CD4-positive, CD25-positive, alpha-beta regulatory T cell (primary cell): ENCODE measurements around the gene ABI1. TPM values are rescaled to one million over a fixed set of nuclear protein-coding genes. Genes with fewer than 3 reads are reported as not detected.
A peak's percentile ranks its signal among the peaks of the same experiment; 100 is the strongest.

Experiments used
- ATAC-seq, 2 donors: fragments of 150-1000 bp; cut with Tn5 transposase; one replicate each; pipeline ENCODE4 v1.10.0; 2021; ENCODE audit warnings: low read depth in 2 of 2, moderate number of reproducible peaks in 2 of 2, moderate library complexity in 1 of 2
- DNase-seq, 3 donors: peaks; one replicate each; pipeline versions ENCODE4 v3.0.0 to v3.0.0-alpha.2; 2012 to 2022; ENCODE audit warnings: mixed read lengths in 1 of 3
- H3K27ac ChIP-seq: one replicate; pipeline ENCODE4 v1.7.0; 2013; ENCODE audit warnings: mild to moderate bottlenecking, low read length; ENCODE audit not compliant: insufficient read depth, poor library complexity, severe bottlenecking
- H3K27me3 ChIP-seq: one replicate; pipeline ENCODE4 v1.7.0; 2013; ENCODE audit warnings: low read length; ENCODE audit not compliant: control insufficient read depth, insufficient read depth
- H3K36me3 ChIP-seq: one replicate; pipeline ENCODE4 v1.7.0; 2013; ENCODE audit warnings: mild to moderate bottlenecking, low read length, moderate library complexity; ENCODE audit not compliant: control insufficient read depth, insufficient read depth
- H3K4me1 ChIP-seq: 2 replicates; pipeline ENCODE4 v1.7.0; 2013; ENCODE audit warnings: mild to moderate bottlenecking, low read length; ENCODE audit not compliant: insufficient read depth, control insufficient read depth, poor library complexity, severe bottlenecking
- H3K4me3 ChIP-seq: one replicate; pipeline ENCODE4 v1.7.0; 2013; ENCODE audit warnings: low read depth, mild to moderate bottlenecking, low read length, moderate library complexity
- H3K9me3 ChIP-seq, 2 experiments: 1 replicate in 1 of 2; 2 replicates in 1 of 2; pipeline ENCODE4 v1.7.0; 2013; ENCODE audit warnings: low read length in 2 of 2, mild to moderate bottlenecking in 1 of 2, moderate library complexity in 1 of 2; ENCODE audit not compliant: control insufficient read depth in 2 of 2
- H3K27ac Mint-ChIP-seq, 3 donors: one replicate each; pipeline ENCODE4 v1.8.0; 2020 to 2022; ENCODE audit warnings: mild to moderate bottlenecking in 3 of 3, mixed read lengths in 3 of 3, moderate library complexity in 2 of 3
- H3K27me3 Mint-ChIP-seq: one replicate; pipeline ENCODE4 v1.8.0; 2022; ENCODE audit warnings: mild to moderate bottlenecking, mixed read lengths
- H3K36me3 Mint-ChIP-seq: one replicate; pipeline ENCODE4 v1.8.0; 2020; ENCODE audit warnings: mixed read lengths
- H3K4me1 Mint-ChIP-seq, 4 donors: one replicate each; pipeline ENCODE4 v1.8.0; 2020 to 2022; ENCODE audit warnings: mixed read lengths in 4 of 4, mild to moderate bottlenecking in 1 of 4
- H3K4me3 Mint-ChIP-seq, 4 donors: one replicate each; pipeline ENCODE4 v1.8.0; 2020 to 2022; ENCODE audit warnings: mild to moderate bottlenecking in 4 of 4, mixed read lengths in 4 of 4, moderate library complexity in 3 of 4
- H3K9me3 Mint-ChIP-seq, 7 donors: one replicate each; pipeline ENCODE4 v1.8.0; 2020 to 2022; ENCODE audit warnings: mixed read lengths in 7 of 7, mild to moderate bottlenecking in 3 of 7, moderate library complexity in 2 of 7
- polyA plus RNA-seq, 4 donors: library from polyadenylated mRNA; unstranded; fragments of 300-500 nt; fragmentation: Illumina TruSeq; gene quantifications; one replicate each; pipeline ENCODE4 v1.2.3, GENCODE V29; 2021
- total RNA-seq: library from RNA; stranded (reverse); gene quantifications from one replicate; pipeline ENCODE4 v1.2.3, GENCODE V29; 2022

Gene ABI1
- total and polyA plus RNA-seq, 5 donors from 2014 or later: 94.0 to 123 (median 97.9) TPM

- no peak for DNase-seq
- Mint-ChIP-seq H3K4me3 (peak overlapping the region in 3 of 4 donors; percentile 44 to 75 (median 55)), H3K4me1 (peaks cover 51 to 81% (median 60%) of the 10 kb centered on the region in 4 donors), H3K9me3 (peaks cover 0 to 2% (median 0%) of the 10 kb centered on the region in 7 donors), H3K27ac (peak overlapping the region; percentile 0 to 5 (median 0)), H3K36me3 (peaks cover 9% of the 10 kb centered on the region), H3K27me3 (no peaks in the 10 kb centered on the region)
- Histone ChIP-seq H3K27ac (no peak overlapping the region), H3K27me3 (no peaks in the 10 kb centered on the region), H3K4me1 (peaks cover 53% of the 10 kb centered on the region), H3K36me3 (peaks cover 11% of the 10 kb centered on the region), H3K9me3 (no peaks in the 10 kb centered on the region), H3K4me3 (no peak overlapping the region)
- ATAC-seq: no peak
These were observed 17.0 kb downstream of the ABI1 start for GRCh38 chr10:26843736-26844135.

GRCh38 chr10:26841733-26842317 is 18.9 kb downstream of the ABI1 start:
- no peaks in the 10 kb centered on the region for H3K27me3 ChIP-seq
- Mint-ChIP-seq H3K27ac (peak overlapping the region; percentile 8 to 57 (median 30)), H3K4me1 (peaks cover 62 to 91% (median 69%) of the 10 kb centered on the region in 4 donors), H3K4me3 (peak overlapping the region; percentile 1 to 80 (median 52)), H3K27me3 (no peaks in the 10 kb centered on the region), H3K36me3 (peaks cover 8% of the 10 kb centered on the region), H3K9me3 (peaks cover 0 to 2% (median 0%) of the 10 kb centered on the region in 7 donors)
- peak overlapping the region; percentile 17 for H3K4me3 ChIP-seq
- H3K27ac ChIP-seq: no peak overlapping the region
- H3K9me3 ChIP-seq: no peaks in the 10 kb centered on the region
- peaks cover 57% of the 10 kb centered on the region for H3K4me1 ChIP-seq
- ATAC-seq (no peak), DNase-seq (no peak)
- peaks cover 3% of the 10 kb centered on the region for H3K36me3 ChIP-seq

- Mint-ChIP-seq H3K9me3 (peaks cover 0 to 3% (median 0%) of the 10 kb centered on the region in 7 donors), H3K36me3 (peaks cover 10% of the 10 kb centered on the region), H3K27me3 (no peaks in the 10 kb centered on the region), H3K4me1 (peaks cover 64 to 91% (median 69%) of the 10 kb centered on the region in 4 donors), H3K4me3 (peak overlapping the region; percentile 1 to 80 (median 52)), H3K27ac (peak overlapping the region; percentile 8 to 57 (median 27))
- Histone ChIP-seq H3K4me1 (peaks cover 54% of the 10 kb centered on the region), H3K36me3 (no peaks in the 10 kb centered on the region), H3K4me3 (peak overlapping the region; percentile 37), H3K27ac (no peak overlapping the region), H3K9me3 (no peaks in the 10 kb centered on the region), H3K27me3 (no peaks in the 10 kb centered on the region)
- DNase-seq (no peak), ATAC-seq (no peak)
These were observed 19.6 kb downstream of the ABI1 start for GRCh38 chr10:26840938-26841732.

- H3K27ac ChIP-seq: no peak overlapping the region
These were observed 20.7 kb downstream of the ABI1 start for GRCh38 chr10:26839966-26840627.

GRCh38 chr10:26837139-26837538 is 23.6 kb downstream of the ABI1 start:
- H3K27me3 ChIP-seq: no peaks in the 10 kb centered on the region
- H3K27ac Mint-ChIP-seq: peak overlapping the region in 2 of 3 donors; percentile 39 to 73
- no peak overlapping the region for H3K4me3 ChIP-seq
- H3K4me3 Mint-ChIP-seq: peak overlapping the region in 2 of 4 donors; percentile 21 to 51
- no peak overlapping the region for H3K27ac ChIP-seq
- H3K4me1 Mint-ChIP-seq: peaks cover 51 to 81% (median 60%) of the 10 kb centered on the region in 4 donors
- H3K27me3 Mint-ChIP-seq: no peaks in the 10 kb centered on the region
- peaks cover 43% of the 10 kb centered on the region for H3K4me1 ChIP-seq
- no peaks in the 10 kb centered on the region for H3K9me3 ChIP-seq
- H3K9me3 Mint-ChIP-seq: peaks cover 0 to 3% (median 0%) of the 10 kb centered on the region in 7 donors
- peaks cover 13% of the 10 kb centered on the region for H3K36me3 Mint-ChIP-seq
- no peak for ATAC-seq
- no peaks in the 10 kb centered on the region for H3K36me3 ChIP-seq
- no peak for DNase-seq

More at GRCh38 chr10:26839966-26840627, 20.7 kb downstream of the ABI1 start:
- ATAC-seq (no peak), DNase-seq (no peak)
- no peak overlapping the region for H3K4me3 ChIP-seq
- H3K36me3 Mint-ChIP-seq: peaks cover 11% of the 10 kb centered on the region
- H3K4me3 Mint-ChIP-seq: peak overlapping the region; percentile 29 to 53 (median 44)
- peaks cover 62 to 83% (median 67%) of the 10 kb centered on the region in 4 donors for H3K4me1 Mint-ChIP-seq
- peaks cover 49% of the 10 kb centered on the region for H3K4me1 ChIP-seq
- no peaks in the 10 kb centered on the region for H3K36me3 ChIP-seq
- H3K27me3 ChIP-seq: no peaks in the 10 kb centered on the region
- peaks cover 0 to 3% (median 0%) of the 10 kb centered on the region in 7 donors for H3K9me3 Mint-ChIP-seq
- H3K27ac Mint-ChIP-seq: peak overlapping the region; percentile 21 to 67 (median 22)
- H3K9me3 ChIP-seq: no peaks in the 10 kb centered on the region
- H3K27me3 Mint-ChIP-seq: no peaks in the 10 kb centered on the region

GRCh38 chr10:26835025-26835424 is 25.7 kb downstream of the ABI1 start:
- H3K9me3 ChIP-seq: no peaks in the 10 kb centered on the region
- Mint-ChIP-seq H3K27ac (no peak overlapping the region), H3K27me3 (no peaks in the 10 kb centered on the region), H3K4me3 (peak overlapping the region in 2 of 4 donors; percentile 17 to 26), H3K4me1 (peaks cover 43 to 82% (median 57%) of the 10 kb centered on the region in 4 donors), H3K36me3 (peaks cover 20% of the 10 kb centered on the region), H3K9me3 (peaks cover 0 to 3% (median 1%) of the 10 kb centered on the region in 7 donors)
- no peak overlapping the region for H3K27ac ChIP-seq
- H3K4me3 ChIP-seq: peak overlapping the region; percentile 13
- DNase-seq: no peak
- H3K4me1 ChIP-seq: peaks cover 33% of the 10 kb centered on the region
- peaks cover 2% of the 10 kb centered on the region for H3K36me3 ChIP-seq
- no peaks in the 10 kb centered on the region for H3K27me3 ChIP-seq
- no peak for ATAC-seq

- H3K9me3 Mint-ChIP-seq: peaks cover 0 to 3% (median 1%) of the 10 kb centered on the region in 7 donors
- no peaks in the 10 kb centered on the region for H3K27me3 Mint-ChIP-seq
- DNase-seq (no peak), ATAC-seq (no peak)
- H3K9me3 ChIP-seq: no peaks in the 10 kb centered on the region
- no peak overlapping the region for H3K27ac ChIP-seq
- H3K4me3 Mint-ChIP-seq: peak overlapping the region in 2 of 4 donors; percentile 27 to 42
- H3K4me1 ChIP-seq: peaks cover 28% of the 10 kb centered on the region
- peaks cover 38 to 74% (median 48%) of the 10 kb centered on the region in 4 donors for H3K4me1 Mint-ChIP-seq
- H3K27me3 ChIP-seq: no peaks in the 10 kb centered on the region
- H3K36me3 Mint-ChIP-seq: peaks cover 20% of the 10 kb centered on the region
- no peak overlapping the region for H3K27ac Mint-ChIP-seq
- peaks cover 2% of the 10 kb centered on the region for H3K36me3 ChIP-seq
- H3K4me3 ChIP-seq: no peak overlapping the region
These were observed 27.8 kb downstream of the ABI1 start for GRCh38 chr10:26832960-26833359.
